ENCODE results near the gene PRRC1. TPM values are rescaled to one million over a fixed set of nuclear protein-coding genes. Genes with fewer than 3 reads are reported as not detected.

The PRRC1 gene
- total and polyA plus RNA-seq, 12 donors: 13.3 to 30.6 (median 22.7) TPM

GRCh38 chr5:127549551-127549950, 32.1 kb downstream of the PRRC1 start:
- H3K4me1 ChIP-seq: peaks cover 0 to 6% (median 0%) of the 10 kb centered on the region in 9 donors
- DNase-seq (no peak), ATAC-seq (no peak)
- no peak overlapping the region for H3K27ac ChIP-seq
- peaks cover 0 to 89% (median 28%) of the 10 kb centered on the region in 9 donors for H3K36me3 ChIP-seq
- peaks cover 0 to 4% (median 0%) of the 10 kb centered on the region in 11 donors for H3K9me3 ChIP-seq
- WGBS, 2 donors: 75% methylated on average over 2 of the region's 2 CpGs
- no peak for TF ChIP-seq CTCF (IDR thresholded peaks at IDR 0.05)
- no peak overlapping the region for H3K4me3 ChIP-seq
- no peaks in the 10 kb centered on the region for H3K27me3 ChIP-seq
- intact Hi-C loops (cut with DNase I): no loop called here

- WGBS, 2 donors: 79 to 80% methylated on average over 5 of the region's 5 CpGs
- ATAC-seq (no peak), DNase-seq (no peak)
- no peak overlapping the region for H3K4me3 ChIP-seq
- intact Hi-C loops (cut with DNase I): no loop called here
- H3K27me3 ChIP-seq: no peaks in the 10 kb centered on the region
- H3K9me3 ChIP-seq: no peaks in the 10 kb centered on the region
- no peak overlapping the region for H3K27ac ChIP-seq
- TF ChIP-seq CTCF (IDR thresholded peaks at IDR 0.05): no peak
- H3K4me1 ChIP-seq: peaks cover 0 to 6% (median 0%) of the 10 kb centered on the region in 9 donors
- peaks cover 0 to 92% (median 28%) of the 10 kb centered on the region in 9 donors for H3K36me3 ChIP-seq
Measured at GRCh38 chr5:127550652-127551409, 33.4 kb downstream of the PRRC1 start.

- no peak for ATAC-seq
- TF ChIP-seq CTCF (IDR thresholded peaks at IDR 0.05): no peak
- Histone ChIP-seq H3K4me1 (peaks cover 0 to 6% (median 0%) of the 10 kb centered on the region in 9 donors), H3K9me3 (no peaks in the 10 kb centered on the region), H3K27me3 (no peaks in the 10 kb centered on the region), H3K4me3 (no peak overlapping the region), H3K36me3 (peaks cover 0 to 90% (median 28%) of the 10 kb centered on the region in 9 donors), H3K27ac (no peak overlapping the region)
- intact Hi-C loops (cut with DNase I): no loop called here
- WGBS, 2 donors: 90 to 97% methylated on average over 9 of the region's 9 CpGs
- DNase-seq: no peak
Measured at GRCh38 chr5:127551410-127552041, 34.1 kb downstream of the PRRC1 start.

GRCh38 chr5:127555826-127556225, 38.4 kb downstream of the PRRC1 start:
- no peak for ATAC-seq
- no peak for DNase-seq
- Histone ChIP-seq H3K27ac (no peak overlapping the region), H3K36me3 (peaks cover 0 to 50% (median 22%) of the 10 kb centered on the region in 9 donors), H3K9me3 (no peaks in the 10 kb centered on the region), H3K4me3 (no peak overlapping the region), H3K4me1 (peaks cover 0 to 6% (median 0%) of the 10 kb centered on the region in 9 donors), H3K27me3 (no peaks in the 10 kb centered on the region)
- intact Hi-C loops (cut with DNase I): no loop called here
- no peak for TF ChIP-seq CTCF (IDR thresholded peaks at IDR 0.05)
- 21 to 27% methylated on average over 1 of the region's 1 CpG for WGBS, 2 donors

Data from heart right ventricle (tissue), 16 donors.